ENCODE results near the gene MPV17L2.

Gene MPV17L2

DNA sequence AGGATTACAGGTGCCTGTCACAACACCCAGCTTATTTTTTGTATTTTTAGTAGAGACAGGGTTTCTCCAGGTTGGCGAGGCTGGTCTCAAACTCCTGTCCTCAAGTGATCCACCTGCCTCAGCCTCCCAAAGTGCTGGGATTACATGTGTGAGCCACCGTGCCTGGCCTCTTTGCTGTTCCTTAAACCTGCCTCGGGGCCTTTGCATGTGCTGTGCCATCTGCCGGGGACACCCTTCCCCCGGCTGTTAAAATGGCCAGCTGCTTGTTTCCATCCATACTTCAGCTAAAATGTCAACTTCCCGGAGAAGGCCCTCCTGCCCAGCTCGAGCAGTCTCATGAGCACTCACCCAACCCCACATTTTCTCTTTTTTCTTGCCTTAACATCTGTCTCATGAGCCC, 52.3 kb downstream of the MPV17L2 start:
- DNase-seq = no peak
